CD4-positive, alpha-beta T cell treated with Interleukin-12 subunit alpha and Interleukin-12 subunit beta, for 1 hour (primary cell): ENCODE results near the gene ADAM12.

ENCODE experiments used
- DNase-seq: peaks from one replicate; pipeline ENCODE4 v3.0.0-alpha.2; 2020

Gene ADAM12

DNA sequence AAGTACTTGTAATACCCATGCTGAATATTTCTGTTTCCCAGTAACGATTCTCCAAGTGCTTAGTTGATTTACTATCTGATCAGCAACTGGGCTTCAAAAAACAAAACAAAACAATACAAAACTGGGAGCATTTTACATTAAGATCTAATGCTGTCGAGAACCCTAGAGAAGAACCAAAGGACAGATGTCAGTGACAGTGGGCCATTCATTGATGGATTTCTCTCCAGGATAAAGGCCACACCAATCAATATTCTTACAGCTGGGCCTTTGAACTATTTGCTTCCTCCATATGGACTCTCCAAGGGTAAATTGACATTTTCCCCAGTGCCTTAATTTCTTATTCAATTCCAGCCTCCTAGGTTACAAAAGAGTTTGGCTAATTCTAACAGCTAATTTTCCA lies 217.5 kb downstream of the ADAM12 start:
- no peak for DNase-seq

DNA sequence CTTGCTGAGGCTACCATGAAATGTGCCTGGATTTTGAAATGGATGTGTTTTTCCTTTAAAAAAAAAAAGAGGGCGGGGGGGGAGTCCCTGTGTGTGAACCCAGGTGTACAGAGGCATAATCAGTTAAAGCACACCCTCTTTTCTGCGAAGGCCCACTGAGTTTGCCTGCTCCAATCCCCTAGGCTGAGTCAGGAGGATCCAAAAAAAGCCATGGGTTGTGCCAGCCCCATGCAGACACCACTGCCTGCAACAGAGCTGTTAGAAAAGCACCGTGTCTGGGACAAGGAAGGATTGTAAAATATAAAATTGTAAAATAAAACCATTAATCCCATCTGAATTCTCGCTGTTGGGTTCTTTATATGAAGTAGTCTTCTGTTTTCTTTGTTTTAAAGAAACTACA lies 217.9 kb downstream of the ADAM12 start:
- no peak for DNase-seq

DNA sequence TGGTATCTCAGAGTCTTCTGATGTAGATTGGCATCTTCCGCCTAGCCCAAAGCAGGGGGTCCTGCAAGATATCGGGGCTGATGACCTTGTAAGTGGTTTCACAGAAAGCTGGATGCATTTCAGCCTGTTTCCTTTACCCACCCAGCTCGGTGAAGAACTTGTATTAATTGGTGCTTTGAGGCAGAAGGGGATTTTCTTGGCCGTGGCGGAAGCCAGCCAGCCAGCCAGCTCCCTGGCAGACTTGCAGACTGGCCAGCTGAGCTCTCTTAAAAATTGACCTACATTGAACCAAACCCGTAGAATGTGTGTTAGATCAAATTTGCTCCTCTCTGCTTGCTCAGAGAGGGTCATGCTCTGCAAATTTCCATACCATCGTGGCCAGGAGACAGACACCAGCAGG lies 218.4 kb downstream of the ADAM12 start:
- no peak for DNase-seq

DNA sequence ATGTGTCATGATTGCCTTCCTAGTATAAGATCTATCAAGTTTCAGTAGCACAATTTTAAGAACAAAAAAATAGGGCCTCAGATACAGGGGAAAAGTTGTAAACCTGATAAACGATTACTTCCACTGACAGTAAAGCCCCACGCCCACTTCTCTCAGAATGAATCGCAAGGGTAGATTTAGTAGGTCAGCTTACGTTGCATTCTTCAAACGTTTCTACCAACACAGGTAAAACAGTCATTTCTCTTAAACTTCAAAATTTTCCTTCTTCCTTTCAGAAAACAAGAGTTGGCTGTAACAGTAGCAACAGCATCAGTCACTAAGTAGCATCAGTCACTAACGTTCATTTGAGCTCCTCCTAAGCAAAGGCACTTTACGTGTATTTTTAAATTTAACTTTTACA lies 221.5 kb downstream of the ADAM12 start:
- no peak for DNase-seq

DNA sequence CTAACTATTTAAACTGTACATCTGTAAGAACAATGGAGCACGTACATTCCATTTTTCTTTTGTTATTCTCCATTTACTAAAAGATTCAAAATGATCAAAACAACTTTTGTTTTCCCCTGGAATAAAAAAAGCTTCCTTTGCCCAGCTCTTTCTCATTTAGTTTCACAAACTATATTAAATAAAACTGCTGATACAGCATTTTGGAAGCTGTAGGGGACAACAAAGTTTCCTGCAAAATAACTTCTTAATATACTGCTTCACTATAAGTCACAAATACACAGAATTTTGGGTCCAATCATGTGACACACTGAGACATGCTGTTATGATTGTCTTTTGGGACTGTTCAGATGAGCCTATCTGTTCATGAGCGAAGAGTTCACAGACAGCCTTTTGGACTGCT lies 222.4 kb downstream of the ADAM12 start:
- no peak for DNase-seq

DNA sequence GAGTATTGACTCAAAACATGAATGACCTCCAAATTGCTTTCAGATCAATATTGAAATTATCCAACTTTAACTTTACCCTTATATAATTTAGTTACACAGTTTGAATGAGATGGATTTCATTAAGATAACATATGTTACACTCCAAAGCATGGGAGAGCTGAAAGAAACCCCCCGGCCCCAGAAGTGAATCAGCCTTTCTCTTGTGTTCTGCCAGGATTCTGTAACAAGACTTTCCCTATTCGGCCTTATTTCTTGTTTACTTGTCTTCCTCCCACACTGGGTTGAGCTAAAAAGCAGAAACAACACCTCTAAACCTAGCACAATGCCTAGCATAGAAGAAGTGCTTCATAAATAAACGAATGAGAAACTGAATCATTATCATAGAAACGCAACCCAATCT lies 224.8 kb downstream of the ADAM12 start:
- DNase-seq = no peak

DNA sequence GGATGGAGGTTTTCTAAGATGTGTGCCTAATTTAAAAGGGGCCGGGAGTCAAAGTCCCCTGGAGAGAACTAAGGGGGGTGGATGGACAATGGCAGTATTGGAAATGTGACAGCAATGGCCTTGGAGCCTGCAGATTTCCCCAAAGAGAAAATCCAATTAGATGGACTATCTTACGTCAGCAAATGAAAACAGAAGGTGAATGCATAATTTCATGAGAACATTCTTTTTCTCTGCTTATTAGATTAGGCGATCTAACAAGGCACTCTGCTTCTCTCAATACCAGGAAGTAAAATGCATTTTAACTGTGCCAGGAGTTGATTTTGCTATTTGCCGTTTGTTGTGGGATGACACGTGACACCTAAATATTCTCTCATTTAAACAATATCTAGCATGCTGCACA lies 226.6 kb downstream of the ADAM12 start:
- DNase-seq = no peak

DNA sequence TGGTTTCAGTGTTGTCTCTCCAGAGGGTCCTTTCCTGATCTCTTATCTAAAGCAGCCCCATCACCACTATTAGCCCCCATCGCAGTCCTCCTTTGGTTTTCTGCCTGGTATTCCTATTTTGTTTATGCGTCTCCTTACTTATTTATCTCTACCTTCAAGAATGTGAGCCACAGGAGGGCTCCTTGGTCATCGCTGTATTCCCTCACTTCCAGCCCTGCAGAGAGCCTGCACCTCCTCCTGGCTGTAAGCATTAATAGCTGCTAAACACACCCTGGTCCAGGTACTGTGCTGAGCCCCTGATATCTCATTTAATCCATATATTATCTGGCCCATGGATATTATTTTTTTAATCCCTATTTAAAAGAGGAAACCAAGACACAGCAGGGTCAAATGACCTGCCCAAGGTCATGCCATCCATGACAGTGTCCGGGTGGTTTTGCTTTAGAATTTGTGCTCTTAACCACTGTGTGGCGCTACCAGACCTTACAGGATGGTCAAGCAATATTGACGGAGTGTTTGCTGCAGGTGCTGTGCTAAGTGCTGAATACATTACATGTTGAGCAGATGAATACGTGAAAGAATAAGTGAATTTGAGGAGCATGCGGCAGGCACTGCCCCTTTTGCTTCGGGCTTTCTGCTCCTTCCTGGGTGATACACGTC lies 227.2 kb downstream of the ADAM12 start:
- no peak for DNase-seq

DNA sequence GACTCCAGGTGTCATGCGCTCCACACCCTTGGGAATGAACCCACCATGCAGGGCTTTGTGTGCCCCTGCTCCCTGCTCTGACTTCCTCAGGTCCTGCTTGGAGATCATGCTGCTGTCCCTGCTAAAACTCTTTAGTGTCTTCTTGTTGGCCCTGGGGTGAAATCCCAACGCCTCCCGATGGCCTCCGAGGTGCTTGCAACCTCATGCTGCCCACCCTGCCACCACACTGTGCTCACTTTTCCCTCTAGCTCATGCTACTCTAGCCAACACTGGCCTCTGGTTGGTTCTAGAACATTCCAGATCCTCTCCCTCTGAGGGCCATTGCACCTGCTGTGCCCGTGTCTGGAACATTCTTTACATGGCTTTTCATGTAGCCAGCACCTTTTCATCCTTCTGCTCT lies 227.7 kb downstream of the ADAM12 start:
- no peak for DNase-seq

DNA sequence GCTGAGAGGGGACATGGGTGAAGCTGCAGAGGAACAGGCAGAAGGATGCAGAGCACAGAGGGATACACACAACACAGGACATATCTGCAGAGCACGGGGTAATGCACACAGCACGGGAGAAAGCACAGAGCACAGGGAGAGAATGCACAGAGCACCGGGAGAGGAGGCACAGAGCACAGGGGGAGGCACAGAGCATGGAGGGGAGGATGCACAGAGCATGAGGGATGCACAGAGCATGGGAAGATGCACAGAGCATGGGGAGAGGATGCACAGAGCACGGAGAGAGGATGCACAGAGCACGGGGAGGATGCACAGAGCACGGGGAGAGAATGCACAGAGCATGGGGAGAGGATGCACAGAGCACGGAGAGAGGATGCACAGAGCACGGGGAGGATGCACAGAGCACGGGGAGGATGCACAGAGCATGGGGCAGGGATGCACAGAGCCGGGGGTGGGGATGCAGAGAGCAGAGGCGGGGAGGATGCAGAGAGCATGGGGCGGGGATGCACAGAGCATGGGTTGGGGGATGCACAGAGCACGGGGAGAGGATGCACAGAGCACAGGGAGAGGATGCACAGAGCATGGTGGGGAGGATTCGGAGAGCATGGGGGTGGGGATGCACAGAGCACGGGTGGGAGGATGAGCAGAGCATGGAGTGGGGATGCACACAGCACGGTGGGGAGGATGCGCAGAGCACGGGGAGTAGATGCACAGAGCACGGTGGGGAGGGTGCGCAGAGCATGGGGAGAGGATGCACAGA lies 230.0 kb downstream of the ADAM12 start:
- DNase-seq = no peak

DNA sequence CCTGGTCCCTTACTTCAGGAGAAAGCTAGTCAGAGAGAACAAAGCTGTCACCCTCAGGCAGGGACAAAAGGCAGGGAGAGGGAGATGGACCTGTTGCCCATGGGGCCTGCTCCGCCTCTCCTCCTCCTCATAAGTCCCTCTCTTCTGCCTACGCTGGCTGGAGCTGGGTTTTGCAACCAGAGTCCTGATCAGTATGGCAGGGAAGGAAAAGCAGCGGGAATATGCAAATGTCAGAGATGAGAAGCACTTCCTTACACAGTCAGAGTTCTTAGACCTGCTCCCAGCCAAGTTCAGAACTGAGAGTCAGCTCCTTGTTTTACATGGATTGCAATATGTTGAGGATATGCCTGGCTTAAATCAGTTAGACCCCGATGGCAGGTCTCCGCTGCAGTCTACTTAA lies 231.1 kb downstream of the ADAM12 start:
- no peak for DNase-seq

DNA sequence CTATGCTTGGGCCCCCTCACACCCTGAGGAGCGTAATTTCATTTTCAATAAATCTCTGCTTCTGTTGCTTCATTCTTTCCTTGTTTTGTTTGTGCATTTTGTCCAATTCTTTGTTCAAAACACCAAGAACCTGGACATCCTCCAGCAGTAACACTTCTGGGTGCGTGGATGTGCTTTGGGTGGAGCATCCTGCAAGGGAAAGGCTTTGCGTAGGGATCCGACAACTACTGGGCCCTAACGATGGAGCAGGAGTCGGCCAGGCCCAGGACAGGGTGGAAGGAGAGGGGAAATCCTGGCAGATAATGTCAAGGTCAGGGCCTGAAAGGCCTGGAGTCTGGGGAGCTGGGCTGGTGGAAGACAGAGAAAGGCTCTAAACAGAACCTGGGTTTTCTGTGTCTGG lies 231.8 kb downstream of the ADAM12 start:
- no peak for DNase-seq

DNA sequence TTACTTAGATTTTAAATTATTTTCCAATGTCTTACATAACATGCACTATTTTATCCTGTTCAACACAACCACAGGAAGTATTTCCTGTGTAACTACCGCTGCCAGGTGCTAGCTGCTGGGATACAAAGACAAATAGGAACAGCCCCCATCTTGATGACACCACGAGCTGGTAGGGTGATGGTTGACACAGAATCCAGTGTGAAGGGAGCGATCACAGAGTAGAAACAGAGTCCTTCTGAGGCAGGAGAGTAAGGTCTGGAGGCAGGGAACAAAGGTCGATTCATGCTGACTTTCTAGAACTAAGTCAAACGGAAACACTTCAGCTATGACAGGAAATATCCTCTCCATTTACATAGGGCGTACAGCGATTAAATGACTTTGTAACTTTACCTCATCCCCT lies 232.3 kb downstream of the ADAM12 start:
- DNase-seq = no peak

DNA sequence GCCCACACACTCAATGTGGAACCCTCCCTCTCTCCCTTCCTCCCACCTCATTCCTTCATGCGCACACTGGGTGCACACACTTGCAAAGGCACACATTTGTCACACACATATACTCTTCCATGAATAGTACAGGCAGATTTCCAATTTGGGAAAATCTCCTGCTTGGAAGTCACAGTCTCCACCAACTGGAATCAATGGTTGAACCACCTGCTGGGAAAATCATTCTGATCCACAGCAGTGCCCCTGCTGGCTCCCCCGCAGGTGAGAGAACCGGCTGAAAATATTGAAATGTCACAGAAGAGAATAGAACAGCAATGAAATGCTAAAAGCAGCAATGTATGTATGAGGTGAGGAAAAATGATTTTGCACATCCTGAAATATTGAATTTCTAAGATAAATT lies 232.7 kb downstream of the ADAM12 start:
- DNase-seq = no peak

DNA sequence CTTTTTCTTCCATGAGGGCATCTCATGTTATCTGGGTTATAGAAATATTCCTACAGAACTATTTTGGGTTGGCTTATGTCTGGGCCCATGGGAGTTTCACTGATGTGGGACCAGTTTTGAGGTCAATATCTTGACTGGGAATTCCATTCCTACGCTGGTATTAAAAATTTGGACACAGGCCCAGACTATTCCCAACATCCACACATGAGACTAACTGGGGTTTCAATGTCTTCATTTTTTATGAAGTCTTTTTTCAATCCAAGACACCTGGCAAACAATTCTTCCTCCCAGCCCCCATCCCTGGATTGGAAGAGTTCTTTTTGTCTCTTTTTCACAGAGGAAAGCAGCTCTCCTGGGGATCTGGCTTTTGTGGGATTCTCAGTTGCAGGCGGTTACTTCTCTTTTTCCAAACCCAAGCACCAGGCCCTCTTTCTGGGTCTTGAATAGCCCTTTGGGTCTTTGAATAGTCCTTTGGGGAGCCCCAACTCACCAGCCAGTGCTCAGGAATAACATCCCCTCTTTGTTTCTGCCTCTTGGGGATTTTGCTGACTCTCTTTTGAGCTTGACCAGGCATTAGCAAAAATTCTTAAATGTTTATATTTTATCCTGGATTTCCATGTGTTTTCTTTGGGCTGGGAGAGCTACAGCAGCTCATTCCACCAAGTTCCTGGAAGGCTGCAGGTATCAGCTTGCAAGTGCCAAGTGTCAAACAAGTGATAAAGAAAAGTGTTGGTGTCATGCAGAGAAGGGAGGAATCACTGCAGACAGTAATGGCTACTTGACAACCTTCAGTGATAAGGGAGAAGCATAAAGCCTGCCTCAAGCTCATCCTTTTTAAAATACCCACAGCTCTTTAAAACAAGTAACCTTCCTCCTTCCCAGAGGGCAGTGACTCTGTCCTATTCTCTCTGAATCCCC lies 234.3 kb downstream of the ADAM12 start:
- DNase-seq = no peak

DNA sequence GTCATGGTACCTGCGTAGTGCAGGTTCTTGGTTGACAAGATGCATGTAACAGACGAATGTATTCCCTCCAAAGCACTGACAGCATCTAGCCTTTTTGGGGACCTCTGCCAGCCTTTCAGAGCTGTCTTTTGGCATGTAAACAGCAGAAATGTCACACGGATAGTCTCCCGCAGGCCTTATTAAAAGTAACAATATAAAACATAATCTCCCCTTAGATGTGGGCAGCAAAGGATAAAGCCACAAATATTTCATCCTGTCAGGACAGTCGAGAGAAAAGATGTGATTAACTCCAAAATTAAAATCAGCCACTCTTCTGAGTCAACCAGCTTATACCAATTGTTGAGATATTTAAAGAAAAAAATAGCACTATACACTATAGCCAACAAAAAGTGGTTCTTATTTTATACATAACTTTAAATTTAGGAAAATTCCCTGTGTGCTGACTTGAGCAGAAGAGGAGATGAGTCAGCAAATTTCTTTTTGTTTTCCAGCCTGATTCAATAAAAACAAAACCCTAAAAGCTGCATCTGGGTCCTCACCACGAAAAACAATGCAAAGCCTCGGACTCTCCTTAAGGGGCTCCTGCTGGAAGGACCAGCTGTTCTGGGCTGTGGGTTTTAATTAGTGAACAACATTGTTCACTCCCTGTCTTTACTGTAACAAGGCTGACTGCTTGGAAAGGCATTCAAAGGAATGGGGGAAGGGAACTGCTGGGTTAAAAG lies 240.2 kb downstream of the ADAM12 start:
- no peak for DNase-seq

DNA sequence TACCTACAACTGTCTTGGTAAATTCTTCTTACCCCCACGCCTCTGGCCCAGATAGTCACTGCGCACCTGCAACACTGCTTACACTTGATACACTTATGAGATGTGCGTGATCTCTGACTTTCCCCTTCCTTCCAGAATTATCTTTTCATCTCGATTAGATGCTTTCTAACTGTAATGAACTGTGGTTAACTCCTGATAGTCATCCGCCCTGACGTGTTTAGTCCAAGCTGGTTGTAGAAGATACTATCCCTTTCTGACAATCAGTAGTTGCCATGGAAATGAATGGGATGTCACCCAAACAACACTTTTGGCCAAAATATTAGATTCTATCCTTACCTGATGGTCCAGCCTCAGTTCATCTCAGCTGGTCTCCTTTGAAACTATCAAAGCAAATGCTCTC lies 241.5 kb downstream of the ADAM12 start:
- DNase-seq = no peak

DNA sequence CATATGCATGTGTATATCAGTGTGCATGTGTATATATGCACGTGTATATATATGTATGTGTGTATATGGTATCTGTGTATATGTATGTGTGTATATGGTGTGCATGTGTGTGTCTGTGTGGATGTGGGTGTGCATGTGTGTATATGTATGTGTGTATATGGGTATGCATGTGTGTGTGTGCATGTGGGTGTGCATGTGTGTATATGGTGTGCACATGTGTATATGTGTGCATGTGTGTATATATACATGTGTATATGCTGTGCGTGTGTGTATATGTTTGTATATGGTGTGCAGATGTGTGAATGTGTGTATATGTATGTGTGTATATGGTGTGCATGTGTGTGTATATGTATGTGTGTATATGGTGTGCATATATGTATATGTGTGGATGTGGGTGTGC lies 245.2 kb downstream of the ADAM12 start:
- DNase-seq = no peak

DNA sequence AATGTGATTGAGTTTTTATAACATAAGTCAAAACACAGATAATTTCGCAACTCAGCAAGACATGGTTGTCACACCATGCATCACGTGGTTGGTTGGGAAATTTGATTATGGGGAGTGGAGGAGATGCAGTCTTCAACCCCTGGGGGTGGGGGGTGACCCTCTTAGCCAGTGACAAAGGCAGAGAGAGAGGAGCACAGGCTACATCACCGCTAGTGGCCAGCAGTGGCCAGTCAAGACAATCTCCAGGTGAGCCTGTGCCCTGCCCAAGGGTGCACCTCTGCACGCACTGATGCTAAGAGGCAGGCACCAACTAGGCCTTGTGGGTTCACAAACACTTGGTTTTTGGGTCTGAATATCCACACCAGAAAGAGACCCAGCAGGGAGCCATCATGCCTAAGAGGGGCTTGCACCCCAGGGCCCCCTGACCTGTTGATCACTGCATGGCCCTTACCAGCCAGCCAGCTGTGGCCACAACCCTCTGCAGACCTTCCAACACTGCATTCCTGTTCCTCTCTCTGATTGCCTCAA lies 247.5 kb downstream of the ADAM12 start:
- no peak for DNase-seq

DNA sequence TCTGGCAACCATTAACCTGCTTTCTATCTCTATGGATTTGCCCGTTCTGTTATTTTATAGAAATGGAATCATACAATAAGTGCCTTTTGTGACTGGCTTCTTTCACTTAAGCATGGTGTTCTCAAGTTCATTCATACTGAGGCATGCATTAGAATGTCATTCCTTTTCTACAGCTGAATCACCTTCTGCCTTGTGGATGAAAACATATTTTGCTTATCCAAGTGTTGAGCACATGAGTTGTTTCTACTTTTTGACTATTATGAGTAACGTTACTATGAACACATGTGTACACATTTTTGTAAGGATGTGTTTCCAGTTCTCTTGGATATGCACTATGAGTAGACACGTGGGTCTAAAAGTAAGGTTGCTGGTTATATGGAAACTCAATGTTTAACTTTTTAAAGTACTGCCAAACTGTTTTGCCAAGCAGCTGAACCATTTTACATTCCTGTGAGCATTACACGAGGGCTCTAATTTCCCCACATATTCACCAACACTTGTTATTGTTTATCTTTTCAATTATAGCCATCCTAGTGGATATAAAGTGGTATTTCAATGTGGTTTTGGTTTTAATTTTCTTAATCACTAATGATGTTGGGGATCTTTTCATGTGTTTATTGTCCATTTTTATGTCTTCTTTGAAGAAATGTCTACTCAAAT lies 250.6 kb downstream of the ADAM12 start:
- no peak for DNase-seq

DNA sequence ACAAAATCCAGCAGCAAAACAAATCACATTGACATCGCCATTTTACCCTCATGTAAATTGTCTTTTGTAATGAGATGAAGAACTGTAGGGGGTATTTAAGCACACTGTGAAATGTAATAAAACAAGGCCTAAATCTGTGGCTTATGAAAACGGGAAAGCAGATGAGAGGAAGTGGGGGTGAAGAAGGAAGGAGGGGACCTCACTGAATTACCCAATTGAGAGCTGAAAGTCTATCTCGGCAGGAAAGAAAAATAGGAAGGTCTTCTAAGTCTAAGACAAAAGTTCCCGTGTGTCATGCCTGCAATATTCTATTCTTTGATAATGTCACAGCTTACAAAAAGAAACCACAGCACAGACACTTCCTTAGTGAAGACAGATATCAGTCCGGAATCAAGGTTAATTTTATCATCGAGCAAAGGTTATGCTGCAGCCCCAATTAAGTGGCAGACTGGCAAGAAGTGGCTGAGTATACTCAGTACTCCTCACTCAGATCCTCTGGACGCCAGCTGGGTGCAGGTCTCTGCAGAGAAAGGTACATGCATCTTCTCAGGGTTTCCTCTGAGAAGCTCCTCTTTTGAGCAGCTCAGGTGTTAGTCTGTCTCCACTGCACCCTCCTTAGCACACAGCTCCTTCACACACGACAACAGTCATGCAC lies 252.2 kb downstream of the ADAM12 start:
- no peak for DNase-seq

DNA sequence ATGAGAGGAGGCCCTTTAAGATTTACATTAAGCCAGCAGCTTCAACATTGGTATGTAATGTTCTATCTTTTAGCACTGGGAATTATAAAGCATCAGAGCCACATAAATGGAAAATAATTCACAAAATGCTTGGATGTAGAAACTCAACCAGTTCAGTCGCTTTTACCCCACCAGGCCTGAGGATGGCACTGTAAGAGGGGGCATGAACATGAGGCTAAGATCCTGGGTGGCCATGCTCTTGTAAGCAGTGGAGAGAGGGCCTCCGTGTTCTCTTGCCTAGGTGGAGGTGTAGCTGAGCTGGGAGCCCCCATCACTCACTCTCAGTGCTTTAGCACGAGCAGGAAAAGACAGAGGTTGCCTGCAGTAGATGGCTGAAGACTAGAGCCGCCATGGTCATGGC lies 253.1 kb downstream of the ADAM12 start:
- no peak for DNase-seq
